ENCODE data around the gene CELA2B.

DNA sequence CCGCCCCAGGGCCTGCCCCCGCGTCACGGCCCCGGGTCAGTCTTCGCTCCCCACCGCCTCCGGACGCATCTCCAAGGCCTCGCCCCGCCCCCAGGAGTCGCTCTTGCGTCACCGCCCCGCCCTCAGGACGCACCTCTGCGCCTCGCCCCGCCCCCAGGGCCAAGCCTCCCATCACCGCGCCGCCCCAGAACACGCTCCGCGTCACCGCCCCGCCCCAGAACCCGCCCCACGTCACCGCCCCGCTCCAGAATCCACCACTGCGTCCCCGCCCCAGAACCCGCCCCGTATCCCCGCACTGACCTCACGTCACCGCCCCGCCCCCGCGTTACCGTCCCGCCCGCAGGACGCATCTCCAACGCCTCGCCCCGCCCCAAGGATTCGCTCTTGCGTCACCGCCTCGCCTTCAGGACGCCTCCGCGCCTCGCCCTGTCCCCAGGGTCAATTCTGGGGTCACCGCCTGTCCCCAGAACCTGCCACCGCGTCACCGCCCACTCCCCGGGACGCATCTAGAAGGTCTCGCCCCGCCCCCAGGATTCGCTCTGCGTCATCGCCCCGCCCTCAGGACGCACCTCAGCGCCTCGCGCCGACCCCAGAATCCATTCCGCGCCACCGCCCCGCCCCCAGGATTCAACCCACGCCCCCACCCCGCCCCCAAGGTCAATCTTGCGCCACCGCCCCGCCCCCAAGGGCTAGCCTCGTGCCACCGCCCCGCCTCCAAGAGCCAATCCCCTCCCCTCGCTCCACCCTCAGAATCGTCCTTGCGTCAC lies 48.6 kb downstream of the CELA2B start:
- TF ChIP-seq, protein P1, sequence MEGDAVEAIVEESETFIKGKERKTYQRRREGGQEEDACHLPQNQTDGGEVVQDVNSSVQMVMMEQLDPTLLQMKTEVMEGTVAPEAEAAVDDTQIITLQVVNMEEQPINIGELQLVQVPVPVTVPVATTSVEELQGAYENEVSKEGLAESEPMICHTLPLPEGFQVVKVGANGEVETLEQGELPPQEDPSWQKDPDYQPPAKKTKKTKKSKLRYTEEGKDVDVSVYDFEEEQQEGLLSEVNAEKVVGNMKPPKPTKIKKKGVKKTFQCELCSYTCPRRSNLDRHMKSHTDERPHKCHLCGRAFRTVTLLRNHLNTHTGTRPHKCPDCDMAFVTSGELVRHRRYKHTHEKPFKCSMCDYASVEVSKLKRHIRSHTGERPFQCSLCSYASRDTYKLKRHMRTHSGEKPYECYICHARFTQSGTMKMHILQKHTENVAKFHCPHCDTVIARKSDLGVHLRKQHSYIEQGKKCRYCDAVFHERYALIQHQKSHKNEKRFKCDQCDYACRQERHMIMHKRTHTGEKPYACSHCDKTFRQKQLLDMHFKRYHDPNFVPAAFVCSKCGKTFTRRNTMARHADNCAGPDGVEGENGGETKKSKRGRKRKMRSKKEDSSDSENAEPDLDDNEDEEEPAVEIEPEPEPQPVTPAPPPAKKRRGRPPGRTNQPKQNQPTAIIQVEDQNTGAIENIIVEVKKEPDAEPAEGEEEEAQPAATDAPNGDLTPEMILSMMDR (conservative IDR thresholded peaks at IDR 0.05 in 1 of 2, IDR thresholded peaks at IDR 0.05 in 1 of 2; ENCODE audit: low read depth in 1 of 2, low read length in 2 of 2) = no peak
- no peak for TF ChIP-seq EZH2 (IDR thresholded peaks at IDR 0.05; ENCODE audit: low read length, missing control alignments)

Data from fibroblast of lung (primary cell).